Endometrial microvascular endothelial cells (primary cell): ENCODE results near the gene SPNS3. TPM values are rescaled to one million over a fixed set of nuclear protein-coding genes. Genes with fewer than 3 reads are reported as not detected.

Experiments used
- in situ Hi-C: cut with HindIII; loops from 2 replicates; pipeline ENCODE4 v1.10.0; 2017; ENCODE audit warnings: low sequenced_read_pairs, low pct_unique_long_range_greater_than_20kb; ENCODE audit errors: inconsistent ontology term
- total RNA-seq: library from RNA; depleted of rRNA; stranded (reverse); fragments of >200 nt; gene quantifications from one replicate; pipeline ENCODE4 v1.2.3, GENCODE V29; 2015; ENCODE audit errors: inconsistent ontology term

The SPNS3 gene
- total RNA-seq, 1 donor from 2014 or later = 0.65 TPM

- in situ Hi-C loops = no loop called here
These were observed 81.8 kb downstream of the SPNS3 start for GRCh38 chr17:4515501-4515900.

- in situ Hi-C loops = no loop called here
These were observed 83.0 kb downstream of the SPNS3 start for GRCh38 chr17:4516735-4517134.

GRCh38 chr17:4518901-4519300 lies 85.2 kb downstream of the SPNS3 start:
- in situ Hi-C loops = no loop called here

- in situ Hi-C loops = no loop called here
These were observed 85.6 kb downstream of the SPNS3 start for GRCh38 chr17:4519361-4519788.

GRCh38 chr17:4520060-4520893 lies 86.5 kb downstream of the SPNS3 start:
- in situ Hi-C loops = no loop called here

GRCh38 chr17:4520894-4521600 lies 87.3 kb downstream of the SPNS3 start:
- in situ Hi-C loops = no loop called here

- in situ Hi-C loops = no loop called here
These were observed 88.9 kb downstream of the SPNS3 start for GRCh38 chr17:4522661-4523060.

GRCh38 chr17:4523946-4524345 lies 90.2 kb downstream of the SPNS3 start:
- in situ Hi-C loops = no loop called here

GRCh38 chr17:4525691-4526397 lies 92.1 kb downstream of the SPNS3 start:
- in situ Hi-C loops = no loop called here

- in situ Hi-C loops = no loop called here
These were observed 93.4 kb downstream of the SPNS3 start for GRCh38 chr17:4527134-4527533.

- in situ Hi-C loops = no loop called here
These were observed 93.9 kb downstream of the SPNS3 start for GRCh38 chr17:4527566-4528125.

- in situ Hi-C loops = loop anchor here (10.0 kb wide), 1 partner anchor 105 kb away; no protein-coding TSS in a partner anchor
These were observed 95.9 kb downstream of the SPNS3 start for GRCh38 chr17:4529533-4530152.

GRCh38 chr17:4530799-4531730 lies 97.3 kb downstream of the SPNS3 start:
- in situ Hi-C loops = loop anchor here (10.0 kb wide), 1 partner anchor 106 kb away; no protein-coding TSS in a partner anchor

GRCh38 chr17:4531988-4532736 lies 98.4 kb downstream of the SPNS3 start:
- in situ Hi-C loops = loop anchor here (10.0 kb wide), 1 partner anchor 107 kb away; no protein-coding TSS in a partner anchor

- in situ Hi-C loops = loop anchor here (10.0 kb wide), 1 partner anchor 108 kb away; no protein-coding TSS in a partner anchor
These were observed 99.3 kb downstream of the SPNS3 start for GRCh38 chr17:4532860-4533522.
